Ovary (tissue), 3 donors: ENCODE measurements around the gene NELL2.

Source experiments
- EP300 ChIP-seq: sonication (generic); formaldehyde crosslinking; IDR thresholded peaks from one replicate; pipeline ENCODE4 v1.6.1; 2017; ENCODE audit warnings: antibody characterized with exemption
- POLR2A ChIP-seq: fragments of 450-650 bp; IDR thresholded peaks from one replicate; pipeline ENCODE4 v1.6.1; 2017; ENCODE audit warnings: antibody characterized with exemption, mild to moderate bottlenecking, moderate library complexity
- TF ChIP-seq, protein P1 (sequence below), 3 donors: fragments of 450-650 bp in 2 of 3; fragments of 200-600 bp in 1 of 3; IDR thresholded peaks; one replicate each; pipeline versions ENCODE4 v1.5.1 to v1.8.0; 2016 to 2022; ENCODE audit warnings: antibody characterized with exemption in 3 of 3, mild to moderate bottlenecking in 1 of 3
- donor health status: DM: no; HTN: no; CAD: no.

- TF ChIP-seq, protein P1, sequence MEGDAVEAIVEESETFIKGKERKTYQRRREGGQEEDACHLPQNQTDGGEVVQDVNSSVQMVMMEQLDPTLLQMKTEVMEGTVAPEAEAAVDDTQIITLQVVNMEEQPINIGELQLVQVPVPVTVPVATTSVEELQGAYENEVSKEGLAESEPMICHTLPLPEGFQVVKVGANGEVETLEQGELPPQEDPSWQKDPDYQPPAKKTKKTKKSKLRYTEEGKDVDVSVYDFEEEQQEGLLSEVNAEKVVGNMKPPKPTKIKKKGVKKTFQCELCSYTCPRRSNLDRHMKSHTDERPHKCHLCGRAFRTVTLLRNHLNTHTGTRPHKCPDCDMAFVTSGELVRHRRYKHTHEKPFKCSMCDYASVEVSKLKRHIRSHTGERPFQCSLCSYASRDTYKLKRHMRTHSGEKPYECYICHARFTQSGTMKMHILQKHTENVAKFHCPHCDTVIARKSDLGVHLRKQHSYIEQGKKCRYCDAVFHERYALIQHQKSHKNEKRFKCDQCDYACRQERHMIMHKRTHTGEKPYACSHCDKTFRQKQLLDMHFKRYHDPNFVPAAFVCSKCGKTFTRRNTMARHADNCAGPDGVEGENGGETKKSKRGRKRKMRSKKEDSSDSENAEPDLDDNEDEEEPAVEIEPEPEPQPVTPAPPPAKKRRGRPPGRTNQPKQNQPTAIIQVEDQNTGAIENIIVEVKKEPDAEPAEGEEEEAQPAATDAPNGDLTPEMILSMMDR (IDR thresholded peaks at IDR 0.05) = no peak
- TF ChIP-seq EP300 = no peak
- TF ChIP-seq POLR2A = no peak
These were observed 45.6 kb upstream of the NELL2 start for GRCh38 chr12:44921736-44922135.
